K562 (cell line): ENCODE measurements around the gene RGS19. TPM values are rescaled to one million over a fixed set of nuclear protein-coding genes. Genes with fewer than 3 reads are reported as not detected.

Experiments
- ATAC-seq: fragments of 200-7000 bp; cut with Tn5 transposase; 3 replicates; pipeline ENCODE4 v1.9.1; 2020; ENCODE audit warnings: moderate library complexity
- BruUV-seq: library from RNA; stranded (reverse); fragments of 400-500 nt; replicated peaks from 2 replicates; lab custom pipeline; 2021; lab: Mats Ljungman, UMichigan
- CTCF ChIA-PET: fragments of 300-600 bp; formaldehyde crosslinking; extraction: SDS; loops from one replicate; lab custom pipeline; 2021; ENCODE audit warnings: low intra/inter-chr PET ratio; lab: Yijun Ruan, JAX
- POLR2A ChIA-PET: fragments of 300-600, 350-650 bp; sonication (Branson Sonifier 250); formaldehyde crosslinking; extraction: SDS; loops from one replicate; lab custom pipeline; 2021; ENCODE audit warnings: antibody characterized with exemption, inconsistent platforms; lab: Yijun Ruan, JAX
- DNase-seq, 4 experiments: peaks; one replicate each; pipeline versions ENCODE4 v3.0.0 to v3.0.0-alpha.2; 2011 to 2018; ENCODE audit warnings: low spot score in 3 of 4, mixed read lengths in 3 of 4; ENCODE audit errors: extremely low read depth in 1 of 4
- FAIRE-seq: peaks from 2 replicates; lab custom pipeline; 2011; peaks lifted over from hg19 to GRCh38; lab: Jason Lieb, UNC
- H2AFZ ChIP-seq: 2 replicates; pipeline ENCODE4 v1.6.0; 2011; ENCODE audit warnings: low read depth, low read length, control low read depth, inconsistent platforms
- H3K27ac ChIP-seq: fragments of 200-600 bp; 3 replicates; pipeline ENCODE4 v1.8.0; 2011; ENCODE audit warnings: low read depth, mild to moderate bottlenecking, control low read depth, inconsistent platforms, low read length, moderate library complexity, mixed read lengths; ENCODE audit errors: extremely low read depth
- H3K27me3 ChIP-seq, 2 experiments: fragments of 300-600 bp in 1 of 2; 2 replicates in 1 of 2; 3 replicates in 1 of 2; pipeline versions ENCODE4 v1.6.0 to v1.8.0; 2011; ENCODE audit warnings: inconsistent platforms in 2 of 2, low read length in 2 of 2, mild to moderate bottlenecking in 1 of 2, mixed read lengths in 1 of 2, moderate library complexity in 1 of 2; ENCODE audit not compliant: control insufficient read depth in 2 of 2, insufficient read depth in 2 of 2
- H3K36me3 ChIP-seq: fragments of 300-600 bp; 3 replicates; pipeline ENCODE4 v1.8.0; 2011; ENCODE audit warnings: mild to moderate bottlenecking, low read length, inconsistent platforms; ENCODE audit not compliant: control insufficient read depth, insufficient read depth
- H3K4me1 ChIP-seq, 2 experiments: fragments of 200-600 bp in 1 of 2; replicated peaks in 1 of 2; 2 replicates in 1 of 2; 3 replicates in 1 of 2; pipeline versions ENCODE4 v1.5.1 to v1.8.0; 2011; ENCODE audit warnings: inconsistent platforms in 2 of 2, low read length in 2 of 2, mild to moderate bottlenecking in 1 of 2, mixed read lengths in 1 of 2, moderate library complexity in 1 of 2; ENCODE audit not compliant: control insufficient read depth in 2 of 2, insufficient read depth in 2 of 2
- H3K4me2 ChIP-seq: 2 replicates; pipeline ENCODE4 v1.6.1; 2011; ENCODE audit warnings: low read length, control low read depth, inconsistent platforms, mixed read lengths; ENCODE audit not compliant: insufficient read depth
- H3K4me3 ChIP-seq: fragments of 200-600 bp; sonication (generic), shearing (Covaris generic); 2 replicates; pipeline ENCODE4 v1.5.1; 2016; ENCODE audit warnings: control low read depth, inconsistent platforms
- H3K79me2 ChIP-seq: fragments of 200-600 bp; 3 replicates; pipeline ENCODE4 v1.8.0; 2011; ENCODE audit warnings: low read length, inconsistent platforms; ENCODE audit not compliant: control insufficient read depth, insufficient read depth
- H3K9ac ChIP-seq, 2 experiments: 2 replicates each; pipeline versions ENCODE4 v1.6.0 to v1.6.1; 2011; ENCODE audit warnings: low read depth in 2 of 2, low read length in 2 of 2, control low read depth in 1 of 2, inconsistent platforms in 1 of 2, mild to moderate bottlenecking in 1 of 2, mixed read lengths in 1 of 2; ENCODE audit not compliant: insufficient read depth in 1 of 2
- H3K9me1 ChIP-seq: one replicate; pipeline ENCODE4 v1.6.0; 2011; ENCODE audit warnings: inconsistent platforms, mild to moderate bottlenecking, low read length, moderate library complexity; ENCODE audit not compliant: control insufficient read depth, insufficient read depth
- H3K9me3 ChIP-seq: replicated peaks from 2 replicates; pipeline ENCODE4 v1.5.1; 2011; ENCODE audit warnings: low read depth, low read length, inconsistent platforms; ENCODE audit not compliant: control insufficient read depth, insufficient read depth
- H4K20me1 ChIP-seq: replicated peaks from 2 replicates; pipeline ENCODE4 v1.6.1; 2011; ENCODE audit warnings: low read length, inconsistent platforms, mixed read lengths; ENCODE audit not compliant: control insufficient read depth, insufficient read depth
- CBFB ChIP-seq: sonication (generic); formaldehyde crosslinking; IDR thresholded peaks from 2 replicates; pipeline ENCODE4 v1.4.0; 2020; ENCODE audit warnings: mild to moderate bottlenecking, missing genetic modification reagents
- MAFF ChIP-seq: IDR thresholded peaks from 2 replicates; pipeline ENCODE4 v1.6.1; 2012; ENCODE audit warnings: low read length, improper control_type of control experiment
- MTA2 ChIP-seq: fragments of 450-650 bp; IDR thresholded peaks from 2 replicates; pipeline ENCODE4 v1.6.1; 2016; ENCODE audit warnings: low read depth
- NEUROD1 ChIP-seq: fragments of 150-350 bp; IDR thresholded peaks from 2 replicates; pipeline ENCODE4 v1.6.1; 2014; ENCODE audit warnings: borderline replicate concordance, low read length, low read depth; ENCODE audit not compliant: partially characterized antibody
- NFXL1 ChIP-seq: fragments of 450-650 bp; formaldehyde crosslinking; IDR thresholded peaks from 2 replicates; pipeline ENCODE4 v1.4.0; 2021; ENCODE audit warnings: mild to moderate bottlenecking
- PRPF4 ChIP-seq: fragments of 200-400 bp; formaldehyde crosslinking; IDR thresholded peaks from one replicate; pipeline ENCODE4 v1.6.1; 2017; ENCODE audit warnings: low read length, low read depth, mild to moderate bottlenecking; ENCODE audit not compliant: insufficient read depth, poor library complexity, severe bottlenecking
- RBM14 ChIP-seq: fragments of 200-400 bp; formaldehyde crosslinking; IDR thresholded peaks from 2 replicates; pipeline ENCODE4 v1.6.1; 2018; ENCODE audit warnings: low read depth, mild to moderate bottlenecking, low read length, moderate library complexity, borderline replicate concordance; ENCODE audit not compliant: insufficient read depth
- ZNF431 ChIP-seq: sonication (generic); formaldehyde crosslinking; IDR thresholded peaks from 2 replicates; pipeline ENCODE4 v1.8.0; 2022; ENCODE audit warnings: mild to moderate bottlenecking, missing genetic modification reagents
- WGBS: fragments of 100-300 bp; shearing (Covaris generic); methylation state at CpG from one replicate; pipeline ENCODE4 v1.1.6; 2016; ENCODE audit warnings: low coverage, mixed read lengths; ENCODE audit not compliant: insufficient coverage; ENCODE audit errors: missing lambda C conversion rate; 5-methylcytosine and 5-hydroxymethylcytosine counted together
- in situ Hi-C: fragments of 300-500 bp; cut with MboI; formaldehyde crosslinking; loops from 4 replicates; pipeline ENCODE4 v1.15.0; 2018; ENCODE audit warnings: inconsistent platforms, mixed read lengths
- intact Hi-C: fragments of 100-400 bp; cut with micrococcal nuclease; formaldehyde crosslinking; loops from 2 replicates; pipeline ENCODE4 v1.14.2; 2022
- polyA plus RNA-seq, 8 experiments: library from polyadenylated mRNA; depleted of rRNA in 4 of 8; stranded (reverse) in 5 of 8; unstranded in 3 of 8; fragments of >200 nt; fragmentation: Nextera tagmentation in 2 of 8; fragmentation: Illumina TruSeq in 1 of 8; extraction: Ambion mirVana in 2 of 8; extraction: Trizol in 1 of 8; gene quantifications; 2 replicates each; pipeline versions ENCODE4 v1.2.1 to v1.2.3, GENCODE V29; 2011 to 2014; ENCODE audit warnings: inconsistent platforms in 1 of 8, missing spikeins in 1 of 8
- total RNA-seq, 7 experiments: library from RNA; depleted of rRNA in 6 of 7; stranded (reverse); fragments of >200 nt in 6 of 7; fragmentation: Illumina TruSeq in 2 of 7; extraction: Trizol in 2 of 7; gene quantifications; 2 replicates each; pipeline versions ENCODE4 v1.2.1 to v1.2.3, GENCODE V29; 2011 to 2021; ENCODE audit warnings: low replicate concordance in 1 of 7

Gene RGS19
- total and polyA plus RNA-seq, 9 of the 15 experiments (the other 6 are each of a cell fraction or from before 2014, with no cell fraction given), result 0.41 to 23.7 (median 14.6) TPM

GRCh38 chr20:64116016-64116415 lies 36.7 kb upstream of the RGS19 start:
- Histone ChIP-seq H3K9ac (no peak overlapping the region), H3K4me2 (no peak overlapping the region), H3K4me1 (peaks cover 3 to 27% of the 10 kb centered on the region in 2 experiments; a peak in 2 of 5 replicates), H2AFZ (no peak overlapping the region), H4K20me1 (peaks cover 12% of the 10 kb centered on the region; the same call in 1 of the 2 replicates), H3K36me3 (no peaks in the 10 kb centered on the region), H3K27me3 (peaks cover 15 to 46% of the 10 kb centered on the region in 2 experiments; a peak in 4 of 5 replicates), H3K27ac (no peak overlapping the region), H3K4me3 (no peak overlapping the region), H3K9me1 (no peaks in the 10 kb centered on the region), H3K9me3 (no peaks in the 10 kb centered on the region), H3K79me2 (no peaks in the 10 kb centered on the region)
- 20% methylated on average over 20 of the region's 21 CpGs for WGBS
- POLR2A ChIA-PET, result interaction anchor here (0.7 to 1.4 kb wide), 3 partner anchors 10 to 906 kb away, joined by 3 to 5 read pairs (median 4); no protein-coding TSS in a partner anchor
- TF ChIP-seq RBM14 (no peak), MAFF (no peak), NFXL1 (no peak), NEUROD1 (no peak), CBFB (no peak), ZNF431 (CRISPR knock-in tag) (no peak), PRPF4 (no peak), MTA2 (no peak)
- DNase-seq (no peak), FAIRE-seq (no peak), ATAC-seq (no peak)
- in situ Hi-C loops (no loop called here), intact Hi-C loops (no loop called here)
- CTCF ChIA-PET, result no interaction called here
- BruUV-seq, result no TSS peak
